ENCODE measurements around the gene TXNRD2. TPM values are rescaled to one million over a fixed set of nuclear protein-coding genes. Genes with fewer than 3 reads are reported as not detected.

Gene TXNRD2
- total RNA-seq, 6 experiments from 2014 or later, result 35.9 to 47.8 (median 44.3) TPM

DNA sequence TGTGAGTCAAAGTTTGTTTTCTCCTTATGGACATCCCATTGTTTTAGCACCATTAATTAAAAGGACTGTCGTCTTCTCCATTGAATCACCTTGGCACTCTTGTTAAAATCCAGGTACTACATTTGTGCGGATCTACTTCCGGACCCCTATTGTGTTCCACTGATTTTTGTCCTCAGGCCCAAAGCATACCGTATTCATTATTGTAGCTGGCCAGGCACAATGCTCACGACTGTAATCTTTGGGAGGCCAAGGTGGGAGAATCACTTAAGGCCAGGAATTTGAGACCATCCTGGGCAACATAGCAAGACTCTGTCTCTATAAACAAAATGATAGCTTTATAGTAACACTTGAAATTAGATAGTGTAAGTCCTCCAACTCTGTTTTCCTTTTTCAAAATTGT is 78.0 kb downstream of the TXNRD2 start:
- Histone ChIP-seq H3K36me3 (no peaks in the 10 kb centered on the region), H3K9me3 (no peaks in the 10 kb centered on the region), H3K4me1 (no peaks in the 10 kb centered on the region), H3K27ac (no peak overlapping the region), H3K27me3 (no peaks in the 10 kb centered on the region), H3K4me3 (no peak overlapping the region)
- intact Hi-C loops (cut with DNase I), result no loop called here
- ATAC-seq, result no peak
- no peak for DNase-seq
- 94% methylated on average over 5 of the region's 5 CpGs for WGBS (ENCODE audit: insufficient coverage, low coverage, low lambda C conversion rate, missing lambda C conversion rate)
- TF ChIP-seq, protein P1, sequence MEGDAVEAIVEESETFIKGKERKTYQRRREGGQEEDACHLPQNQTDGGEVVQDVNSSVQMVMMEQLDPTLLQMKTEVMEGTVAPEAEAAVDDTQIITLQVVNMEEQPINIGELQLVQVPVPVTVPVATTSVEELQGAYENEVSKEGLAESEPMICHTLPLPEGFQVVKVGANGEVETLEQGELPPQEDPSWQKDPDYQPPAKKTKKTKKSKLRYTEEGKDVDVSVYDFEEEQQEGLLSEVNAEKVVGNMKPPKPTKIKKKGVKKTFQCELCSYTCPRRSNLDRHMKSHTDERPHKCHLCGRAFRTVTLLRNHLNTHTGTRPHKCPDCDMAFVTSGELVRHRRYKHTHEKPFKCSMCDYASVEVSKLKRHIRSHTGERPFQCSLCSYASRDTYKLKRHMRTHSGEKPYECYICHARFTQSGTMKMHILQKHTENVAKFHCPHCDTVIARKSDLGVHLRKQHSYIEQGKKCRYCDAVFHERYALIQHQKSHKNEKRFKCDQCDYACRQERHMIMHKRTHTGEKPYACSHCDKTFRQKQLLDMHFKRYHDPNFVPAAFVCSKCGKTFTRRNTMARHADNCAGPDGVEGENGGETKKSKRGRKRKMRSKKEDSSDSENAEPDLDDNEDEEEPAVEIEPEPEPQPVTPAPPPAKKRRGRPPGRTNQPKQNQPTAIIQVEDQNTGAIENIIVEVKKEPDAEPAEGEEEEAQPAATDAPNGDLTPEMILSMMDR (IDR thresholded peaks at IDR 0.05), result no peak

DNA sequence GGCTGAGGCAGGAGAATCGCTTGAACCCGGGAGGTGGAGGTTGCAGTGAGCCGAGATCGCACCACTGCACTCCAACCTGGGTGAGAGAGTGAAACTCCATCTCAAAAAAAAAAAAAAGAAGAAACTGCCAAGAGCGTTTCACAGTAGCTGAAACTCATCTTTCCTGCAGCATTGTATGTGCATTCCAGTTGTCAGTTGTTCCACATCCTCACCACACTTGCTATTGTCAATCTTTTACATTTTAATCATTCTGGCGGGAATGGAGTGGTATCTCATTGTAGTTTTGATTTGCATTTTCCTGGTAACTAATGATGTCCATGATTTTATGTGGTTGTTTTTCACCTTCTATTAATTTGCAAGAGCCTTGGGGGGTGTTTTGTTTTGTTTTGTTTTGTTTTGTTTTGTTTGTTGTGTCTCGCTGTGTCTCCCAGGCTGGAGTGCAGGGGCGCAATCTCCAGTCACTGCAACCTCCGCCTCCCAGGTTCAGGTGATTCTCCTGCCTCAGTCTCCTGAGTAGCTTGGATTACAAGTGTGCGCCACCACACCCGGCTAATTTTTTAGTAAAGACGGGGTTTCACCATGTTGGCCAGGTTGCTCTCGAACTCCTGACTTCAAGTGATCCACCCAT is 78.9 kb downstream of the TXNRD2 start:
- H3K27me3 ChIP-seq, result no peaks in the 10 kb centered on the region
- H3K27ac ChIP-seq, result no peak overlapping the region
- intact Hi-C loops (cut with DNase I), result no loop called here
- TF ChIP-seq, protein P1 (IDR thresholded peaks at IDR 0.05), result no peak
- no peak for TF ChIP-seq POLR2A (IDR thresholded peaks at IDR 0.05)
- no peak overlapping the region for H3K4me3 ChIP-seq
- H3K36me3 ChIP-seq, result no peaks in the 10 kb centered on the region
- 91% methylated on average over 7 of the region's 13 CpGs for WGBS (ENCODE audit: insufficient coverage, low coverage, low lambda C conversion rate, missing lambda C conversion rate)
- no peaks in the 10 kb centered on the region for H3K9me3 ChIP-seq
- DNase-seq (no peak), ATAC-seq (no peak)
- H3K4me1 ChIP-seq, result no peaks in the 10 kb centered on the region

DNA sequence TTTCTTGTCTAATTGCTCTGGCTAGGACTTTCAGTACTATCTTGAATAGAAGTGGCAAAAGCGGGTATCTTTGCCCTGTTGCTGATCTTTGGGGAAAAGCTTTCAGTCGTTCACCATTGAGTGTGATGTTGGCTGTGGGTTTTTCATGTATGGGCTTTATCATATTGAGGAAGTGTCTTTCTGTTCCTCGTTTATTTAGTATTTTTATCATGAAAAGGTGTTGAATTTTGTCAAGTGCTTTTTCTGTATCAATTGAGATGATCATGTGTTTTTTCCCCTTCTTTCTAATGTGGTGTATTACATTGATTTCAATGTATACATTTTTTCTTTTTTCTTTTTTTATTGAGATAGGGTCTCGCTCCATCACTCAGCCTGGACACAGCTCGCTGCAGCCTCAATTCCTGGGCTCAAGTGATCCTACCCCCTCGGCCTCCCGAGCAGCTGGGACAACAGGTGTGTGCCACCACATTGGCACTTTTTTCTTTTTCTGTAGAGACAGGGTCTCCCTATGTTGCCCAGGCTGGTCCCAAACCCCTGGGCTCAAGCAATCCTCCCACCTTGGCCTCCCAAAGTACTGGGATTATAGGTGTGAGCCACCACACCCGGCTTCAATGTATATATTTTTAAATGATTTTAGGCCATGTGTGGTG is 81.6 kb downstream of the TXNRD2 start:
- H3K27me3 ChIP-seq, result no peaks in the 10 kb centered on the region
- intact Hi-C loops (cut with DNase I), result no loop called here
- 73% methylated on average over 6 of the region's 8 CpGs for WGBS (ENCODE audit: insufficient coverage, low coverage, low lambda C conversion rate, missing lambda C conversion rate)
- H3K4me1 ChIP-seq, result peaks cover 0 to 8% (median 3%) of the 10 kb centered on the region in 4 donors
- no peaks in the 10 kb centered on the region for H3K9me3 ChIP-seq
- TF ChIP-seq, protein P1 (IDR thresholded peaks at IDR 0.05), result no peak
- TF ChIP-seq POLR2A (IDR thresholded peaks at IDR 0.05), result no peak
- H3K36me3 ChIP-seq, result no peaks in the 10 kb centered on the region
- no peak overlapping the region for H3K27ac ChIP-seq
- H3K4me3 ChIP-seq, result no peak overlapping the region
- DNase-seq, result no peak
- no peak for ATAC-seq

DNA sequence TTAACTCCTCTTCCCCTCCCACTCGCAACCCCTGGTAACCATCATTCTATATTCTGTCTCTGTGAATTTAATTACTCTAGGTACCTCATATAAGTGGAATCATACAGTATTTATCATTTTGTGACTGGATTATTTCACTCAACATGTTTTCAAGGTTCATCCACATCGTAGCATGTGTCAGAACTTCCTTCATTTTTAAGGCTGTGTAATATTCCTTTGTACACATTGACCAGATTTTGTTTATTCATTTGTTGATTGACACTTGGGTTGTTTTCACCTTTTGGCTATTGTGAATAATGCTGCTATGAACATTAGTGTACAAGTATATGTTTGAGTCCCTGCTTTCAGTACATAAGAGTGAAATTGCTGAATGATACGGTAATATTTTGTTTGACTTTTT is 84.2 kb downstream of the TXNRD2 start:
- Histone ChIP-seq H3K27me3 (no peaks in the 10 kb centered on the region), H3K9me3 (no peaks in the 10 kb centered on the region), H3K27ac (no peak overlapping the region), H3K4me1 (peaks cover 0 to 17% (median 6%) of the 10 kb centered on the region in 4 donors), H3K4me3 (no peak overlapping the region), H3K36me3 (no peaks in the 10 kb centered on the region)
- no peak for DNase-seq
- intact Hi-C loops (cut with DNase I), result no loop called here
- 97% methylated on average over 3 of the region's 3 CpGs for WGBS (ENCODE audit: insufficient coverage, low coverage, low lambda C conversion rate, missing lambda C conversion rate)
- TF ChIP-seq, protein P1 (IDR thresholded peaks at IDR 0.05), result no peak
- no peak for TF ChIP-seq POLR2A (IDR thresholded peaks at IDR 0.05)
- ATAC-seq, result no peak

Data from right lobe of liver (tissue), 6 donors.